H1 (cell line): ENCODE results near the gene SGK1.

Source experiments
- GABPA ChIP-seq: IDR thresholded peaks from 2 replicates; pipeline ENCODE4 v1.6.1; 2011; ENCODE audit warnings: mild to moderate bottlenecking, low read length, moderate library complexity, borderline replicate concordance; ENCODE audit not compliant: insufficient read depth
- POLR2AphosphoS5 ChIP-seq: IDR thresholded peaks from 2 replicates; pipeline ENCODE4 v1.6.1; 2011; ENCODE audit warnings: low read depth, low read length
- RNF2 ChIP-seq: fragments of 200-900, 300-1000 bp; sonication (generic); IDR thresholded peaks from 2 replicates; pipeline ENCODE4 v1.7.1; 2016; ENCODE audit warnings: borderline replicate concordance, low read depth, mild to moderate bottlenecking, antibody characterized with exemption, low read length; ENCODE audit not compliant: poor library complexity, severe bottlenecking; ENCODE audit errors: missing control alignments
- ZNF274 ChIP-seq: IDR thresholded peaks from 2 replicates; pipeline ENCODE4 v1.7.0; 2012; ENCODE audit warnings: low read length, borderline replicate concordance; ENCODE audit errors: extremely low read depth
- TF ChIP-seq, protein P1 (sequence below), 3 experiments: IDR thresholded peaks; 1 replicate in 2 of 3; 2 replicates in 1 of 3; pipeline versions ENCODE4 v1.5.1 to v1.6.1; 2011; ENCODE audit warnings: low read length in 3 of 3, mild to moderate bottlenecking in 3 of 3, inconsistent platforms in 2 of 3, low read depth in 1 of 3, moderate library complexity in 1 of 3; ENCODE audit not compliant: insufficient read depth in 1 of 3; ENCODE audit errors: control extremely low read depth in 1 of 3
- TF ChIP-seq, protein P2 (sequence below): IDR thresholded peaks from 2 replicates; pipeline ENCODE4 v1.6.1; 2011; ENCODE audit warnings: low read length, improper control_type of control experiment

DNA sequence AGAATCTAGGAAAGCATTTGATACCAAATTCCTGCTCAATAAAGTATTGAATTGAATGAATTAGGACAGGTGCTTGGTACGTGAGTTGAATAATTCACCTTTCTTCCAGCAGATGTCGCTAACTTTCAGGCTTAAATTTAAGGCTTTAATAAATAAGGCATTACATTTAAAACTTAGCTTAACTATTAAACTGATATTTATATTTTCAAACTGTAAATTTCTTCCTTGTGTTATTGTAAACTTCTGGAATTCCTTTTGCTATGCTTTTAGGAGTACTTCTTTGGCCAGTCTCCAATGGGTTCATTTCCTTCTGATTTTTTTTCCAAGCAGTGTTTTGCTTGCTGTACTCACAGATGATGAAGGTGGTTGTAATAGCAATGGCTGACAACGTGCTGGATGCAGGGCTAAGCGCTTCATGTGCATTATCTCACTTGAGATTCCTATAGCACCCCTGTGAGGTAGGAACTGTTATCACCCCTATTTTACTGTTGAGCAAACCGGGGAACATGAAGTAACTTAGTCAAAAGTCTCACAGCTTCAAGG, 194.2 kb downstream of the SGK1 start:
- TF ChIP-seq POLR2AphosphoS5 (no peak), GABPA (no peak), ZNF274 (no peak), RNF2 (no peak)
- TF ChIP-seq, protein P1, sequence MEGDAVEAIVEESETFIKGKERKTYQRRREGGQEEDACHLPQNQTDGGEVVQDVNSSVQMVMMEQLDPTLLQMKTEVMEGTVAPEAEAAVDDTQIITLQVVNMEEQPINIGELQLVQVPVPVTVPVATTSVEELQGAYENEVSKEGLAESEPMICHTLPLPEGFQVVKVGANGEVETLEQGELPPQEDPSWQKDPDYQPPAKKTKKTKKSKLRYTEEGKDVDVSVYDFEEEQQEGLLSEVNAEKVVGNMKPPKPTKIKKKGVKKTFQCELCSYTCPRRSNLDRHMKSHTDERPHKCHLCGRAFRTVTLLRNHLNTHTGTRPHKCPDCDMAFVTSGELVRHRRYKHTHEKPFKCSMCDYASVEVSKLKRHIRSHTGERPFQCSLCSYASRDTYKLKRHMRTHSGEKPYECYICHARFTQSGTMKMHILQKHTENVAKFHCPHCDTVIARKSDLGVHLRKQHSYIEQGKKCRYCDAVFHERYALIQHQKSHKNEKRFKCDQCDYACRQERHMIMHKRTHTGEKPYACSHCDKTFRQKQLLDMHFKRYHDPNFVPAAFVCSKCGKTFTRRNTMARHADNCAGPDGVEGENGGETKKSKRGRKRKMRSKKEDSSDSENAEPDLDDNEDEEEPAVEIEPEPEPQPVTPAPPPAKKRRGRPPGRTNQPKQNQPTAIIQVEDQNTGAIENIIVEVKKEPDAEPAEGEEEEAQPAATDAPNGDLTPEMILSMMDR (IDR thresholded peaks at IDR 0.05; ENCODE audit: control extremely low read depth in 1 of 3, insufficient read depth in 1 of 3, low read depth in 1 of 3, low read length in 3 of 3) = peak in 2 of 3 experiments; percentile 37 to 52; a peak in 3 of 4 replicates
- TF ChIP-seq, protein P2, sequence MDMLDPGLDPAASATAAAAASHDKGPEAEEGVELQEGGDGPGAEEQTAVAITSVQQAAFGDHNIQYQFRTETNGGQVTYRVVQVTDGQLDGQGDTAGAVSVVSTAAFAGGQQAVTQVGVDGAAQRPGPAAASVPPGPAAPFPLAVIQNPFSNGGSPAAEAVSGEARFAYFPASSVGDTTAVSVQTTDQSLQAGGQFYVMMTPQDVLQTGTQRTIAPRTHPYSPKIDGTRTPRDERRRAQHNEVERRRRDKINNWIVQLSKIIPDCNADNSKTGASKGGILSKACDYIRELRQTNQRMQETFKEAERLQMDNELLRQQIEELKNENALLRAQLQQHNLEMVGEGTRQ = no peak
